HepG2 (cell line): Measurements from ENCODE around the gene NCOA5. TPM values are rescaled to one million over a fixed set of nuclear protein-coding genes. Genes with fewer than 3 reads are reported as not detected.
A peak's percentile ranks its signal among the peaks of the same experiment; 100 is the strongest.

Experiments
- BHLHE40 ChIP-seq: IDR thresholded peaks from 2 replicates; pipeline ENCODE4 v1.6.1; 2011; ENCODE audit warnings: low read length, improper control_type of control experiment
- EP300 ChIP-seq, 3 experiments: sonication (generic) in 1 of 3; formaldehyde crosslinking in 1 of 3; IDR thresholded peaks; 2 replicates each; pipeline versions ENCODE4 v1.5.1 to v1.6.1; 2011 to 2020; ENCODE audit warnings: low read depth in 2 of 3, low read length in 2 of 3, borderline replicate concordance in 1 of 3, improper control_type of control experiment in 1 of 3, mild to moderate bottlenecking in 1 of 3, missing genetic modification reagents in 1 of 3, moderate library complexity in 1 of 3
- FOXA1 ChIP-seq, 2 experiments: fragments of 450-650 bp in 1 of 2; sonication (generic) in 1 of 2; formaldehyde crosslinking in 1 of 2; IDR thresholded peaks; 2 replicates each; pipeline versions ENCODE4 v1.4.0 to v1.6.1; 2016 to 2020; ENCODE audit warnings: missing genetic modification reagents in 1 of 2
- HNRNPH1 ChIP-seq: fragments of 200-400 bp; formaldehyde crosslinking; optimal IDR thresholded peaks from 2 replicates; pipeline ENCODE3; 2017; ENCODE audit warnings: mild to moderate bottlenecking, low read depth, low read length
- KDM6A ChIP-seq: IDR thresholded peaks from 2 replicates; pipeline ENCODE4 v1.6.1; 2016; ENCODE audit warnings: low read depth
- ZNF17 ChIP-seq: sonication (generic); formaldehyde crosslinking; IDR thresholded peaks from 2 replicates; pipeline ENCODE4 v1.5.0; 2020; ENCODE audit warnings: mild to moderate bottlenecking, missing genetic modification reagents
- ZNF225 ChIP-seq: sonication (generic); formaldehyde crosslinking; IDR thresholded peaks from 2 replicates; pipeline ENCODE4 v1.4.0; 2020; ENCODE audit warnings: mild to moderate bottlenecking, missing genetic modification reagents
- ZNF256 ChIP-seq: sonication (generic); formaldehyde crosslinking; conservative IDR thresholded peaks from 2 replicates; pipeline ENCODE4 v1.4.0; 2020; ENCODE audit warnings: missing genetic modification reagents
- ZNF33B ChIP-seq: sonication (generic); formaldehyde crosslinking; IDR thresholded peaks from 2 replicates; pipeline ENCODE4 v1.5.1; 2020; ENCODE audit warnings: mild to moderate bottlenecking, missing genetic modification reagents
- ZNF619 ChIP-seq: sonication (generic); formaldehyde crosslinking; IDR thresholded peaks from 2 replicates; pipeline ENCODE4 v1.4.0; 2020; ENCODE audit warnings: mild to moderate bottlenecking, missing genetic modification reagents
- ZNF788 ChIP-seq: sonication (generic); formaldehyde crosslinking; IDR thresholded peaks from 2 replicates; pipeline ENCODE4 v1.5.0; 2020; ENCODE audit warnings: mild to moderate bottlenecking, missing genetic modification reagents, borderline replicate concordance
- polyA plus RNA-seq, 8 experiments: library from polyadenylated mRNA; depleted of rRNA in 3 of 8; stranded (reverse) in 7 of 8; unstranded in 1 of 8; fragments of >200 nt; fragmentation: Illumina TruSeq in 4 of 8; extraction: Trizol in 4 of 8; gene quantifications; 2 replicates each; pipeline versions ENCODE4 v1.2.1 to v1.2.3, GENCODE V29; 2011 to 2016; ENCODE audit warnings: low read depth in 4 of 8, missing spikeins in 1 of 8, mixed read lengths in 1 of 8; ENCODE audit not compliant: insufficient read depth in 1 of 8
- total RNA-seq, 5 experiments: library from RNA; depleted of rRNA; stranded (reverse); fragments of >200 nt; fragmentation: Illumina TruSeq; extraction: Trizol; gene quantifications; 2 replicates each; pipeline ENCODE4 v1.2.3, GENCODE V29; 2016; ENCODE audit warnings: low read depth in 1 of 5
- TF ChIP-seq, protein P1 (sequence below): sonication (generic); formaldehyde crosslinking; IDR thresholded peaks from 2 replicates; pipeline ENCODE4 v1.4.0; 2020; ENCODE audit warnings: missing genetic modification reagents
- TF ChIP-seq, protein P2 (sequence below): sonication (generic); formaldehyde crosslinking; IDR thresholded peaks from 2 replicates; pipeline ENCODE4 v1.4.0; 2020; ENCODE audit warnings: mild to moderate bottlenecking, low read depth, missing genetic modification reagents
- TF ChIP-seq, protein P3 (sequence below): IDR thresholded peaks from 2 replicates; pipeline ENCODE4 v1.6.1; 2016; ENCODE audit warnings: low read depth
- TF ChIP-seq, protein P4 (sequence below): sonication (generic); formaldehyde crosslinking; IDR thresholded peaks from 2 replicates; pipeline ENCODE4 v1.5.1; 2020; ENCODE audit warnings: missing genetic modification reagents, mild to moderate bottlenecking, borderline replicate concordance
- TF ChIP-seq, protein P5 (sequence below): sonication (generic); formaldehyde crosslinking; IDR thresholded peaks from 2 replicates; pipeline ENCODE4 v1.8.1; 2022; ENCODE audit warnings: mild to moderate bottlenecking, missing genetic modification reagents

The NCOA5 gene
- total and polyA plus RNA-seq, 2 of the 13 experiments (the other 11 are each of a cell fraction or from before 2014, with no cell fraction given) = 16.5 to 28.4 TPM

DNA sequence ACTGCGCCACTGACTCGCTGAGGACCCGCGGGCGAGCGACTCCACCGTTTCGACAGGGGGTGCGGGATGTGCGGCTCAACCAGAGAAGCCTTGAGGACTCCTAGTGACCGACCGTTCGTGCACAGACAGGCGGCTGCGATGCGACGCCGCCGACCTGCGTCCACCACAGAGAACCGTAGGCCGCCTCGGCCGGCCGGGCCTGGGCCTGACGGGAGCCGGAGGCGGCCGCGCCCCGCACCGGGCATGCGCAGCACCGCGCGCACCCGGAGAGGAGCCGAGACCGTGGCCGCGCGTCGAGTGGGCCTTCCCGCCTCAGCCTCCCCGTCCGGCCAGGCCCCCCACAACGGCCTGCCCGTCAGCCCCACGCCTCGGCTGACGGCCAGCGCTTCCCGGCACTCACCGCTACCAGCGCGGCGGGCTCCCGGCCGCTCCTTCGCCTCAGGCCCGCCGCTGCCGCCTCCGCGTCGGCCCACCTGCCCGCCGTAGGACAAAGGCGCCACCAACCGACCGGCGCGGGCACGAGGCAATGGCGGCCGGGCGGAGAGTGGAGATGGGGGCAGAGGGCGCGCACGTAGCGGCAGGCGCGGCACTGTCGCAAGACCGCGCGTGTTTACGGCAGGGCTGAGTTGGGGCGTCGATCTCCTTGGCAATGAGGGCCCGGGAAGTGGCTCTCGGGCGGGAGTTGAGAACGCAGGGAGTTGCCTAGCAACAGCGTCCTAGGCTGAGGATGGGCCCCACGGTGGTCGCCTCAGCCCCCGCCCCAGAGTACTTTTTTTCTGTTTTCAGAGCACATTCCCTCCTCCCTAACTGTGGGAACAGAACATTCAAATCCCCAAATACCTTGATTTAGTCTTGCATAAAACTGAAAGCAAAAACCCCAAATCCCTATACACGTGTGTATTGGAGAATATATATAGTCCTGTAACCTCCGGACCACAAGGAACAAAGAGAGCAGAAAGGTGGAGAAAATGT, at the start of gene NCOA5 (continued):
- TF ChIP-seq, protein P1, sequence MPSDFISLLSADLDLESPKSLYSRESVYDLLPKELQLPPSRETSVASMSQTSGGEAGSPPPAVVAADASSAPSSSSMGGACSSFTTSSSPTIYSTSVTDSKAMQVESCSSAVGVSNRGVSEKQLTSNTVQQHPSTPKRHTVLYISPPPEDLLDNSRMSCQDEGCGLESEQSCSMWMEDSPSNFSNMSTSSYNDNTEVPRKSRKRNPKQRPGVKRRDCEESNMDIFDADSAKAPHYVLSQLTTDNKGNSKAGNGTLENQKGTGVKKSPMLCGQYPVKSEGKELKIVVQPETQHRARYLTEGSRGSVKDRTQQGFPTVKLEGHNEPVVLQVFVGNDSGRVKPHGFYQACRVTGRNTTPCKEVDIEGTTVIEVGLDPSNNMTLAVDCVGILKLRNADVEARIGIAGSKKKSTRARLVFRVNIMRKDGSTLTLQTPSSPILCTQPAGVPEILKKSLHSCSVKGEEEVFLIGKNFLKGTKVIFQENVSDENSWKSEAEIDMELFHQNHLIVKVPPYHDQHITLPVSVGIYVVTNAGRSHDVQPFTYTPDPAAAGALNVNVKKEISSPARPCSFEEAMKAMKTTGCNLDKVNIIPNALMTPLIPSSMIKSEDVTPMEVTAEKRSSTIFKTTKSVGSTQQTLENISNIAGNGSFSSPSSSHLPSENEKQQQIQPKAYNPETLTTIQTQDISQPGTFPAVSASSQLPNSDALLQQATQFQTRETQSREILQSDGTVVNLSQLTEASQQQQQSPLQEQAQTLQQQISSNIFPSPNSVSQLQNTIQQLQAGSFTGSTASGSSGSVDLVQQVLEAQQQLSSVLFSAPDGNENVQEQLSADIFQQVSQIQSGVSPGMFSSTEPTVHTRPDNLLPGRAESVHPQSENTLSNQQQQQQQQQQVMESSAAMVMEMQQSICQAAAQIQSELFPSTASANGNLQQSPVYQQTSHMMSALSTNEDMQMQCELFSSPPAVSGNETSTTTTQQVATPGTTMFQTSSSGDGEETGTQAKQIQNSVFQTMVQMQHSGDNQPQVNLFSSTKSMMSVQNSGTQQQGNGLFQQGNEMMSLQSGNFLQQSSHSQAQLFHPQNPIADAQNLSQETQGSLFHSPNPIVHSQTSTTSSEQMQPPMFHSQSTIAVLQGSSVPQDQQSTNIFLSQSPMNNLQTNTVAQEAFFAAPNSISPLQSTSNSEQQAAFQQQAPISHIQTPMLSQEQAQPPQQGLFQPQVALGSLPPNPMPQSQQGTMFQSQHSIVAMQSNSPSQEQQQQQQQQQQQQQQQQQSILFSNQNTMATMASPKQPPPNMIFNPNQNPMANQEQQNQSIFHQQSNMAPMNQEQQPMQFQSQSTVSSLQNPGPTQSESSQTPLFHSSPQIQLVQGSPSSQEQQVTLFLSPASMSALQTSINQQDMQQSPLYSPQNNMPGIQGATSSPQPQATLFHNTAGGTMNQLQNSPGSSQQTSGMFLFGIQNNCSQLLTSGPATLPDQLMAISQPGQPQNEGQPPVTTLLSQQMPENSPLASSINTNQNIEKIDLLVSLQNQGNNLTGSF = peak; percentile 90
- TF ChIP-seq ZNF788 (CRISPR knock-in tag) (peak; percentile 96), ZNF256 (CRISPR knock-in tag) (peak; percentile 77; the same call in 1 of the 2 replicates), ZNF225 (peak; percentile 96), EP300 (IDR thresholded peaks at IDR 0.05; ENCODE audit: low read depth in 2 of 2, low read length in 2 of 2) (peak; percentile 14 to 40; a peak in 2 of 4 replicates), EP300 (CRISPR knock-in tag; IDR thresholded peaks at IDR 0.05; ENCODE audit: borderline replicate concordance) (peak; percentile 71), HNRNPH1 (peak; percentile 83), ZNF33B (CRISPR knock-in tag) (peak; percentile 84), FOXA1 (IDR thresholded peaks at IDR 0.05) (no peak), FOXA1 (CRISPR knock-in tag; IDR thresholded peaks at IDR 0.05) (peak; percentile 92), KDM6A (CRISPR knock-in tag) (peak; percentile 41), ZNF17 (CRISPR knock-in tag) (no peak), BHLHE40 (peak; percentile 62), ZNF619 (CRISPR knock-in tag) (peak; percentile 99)
- TF ChIP-seq, protein P2, sequence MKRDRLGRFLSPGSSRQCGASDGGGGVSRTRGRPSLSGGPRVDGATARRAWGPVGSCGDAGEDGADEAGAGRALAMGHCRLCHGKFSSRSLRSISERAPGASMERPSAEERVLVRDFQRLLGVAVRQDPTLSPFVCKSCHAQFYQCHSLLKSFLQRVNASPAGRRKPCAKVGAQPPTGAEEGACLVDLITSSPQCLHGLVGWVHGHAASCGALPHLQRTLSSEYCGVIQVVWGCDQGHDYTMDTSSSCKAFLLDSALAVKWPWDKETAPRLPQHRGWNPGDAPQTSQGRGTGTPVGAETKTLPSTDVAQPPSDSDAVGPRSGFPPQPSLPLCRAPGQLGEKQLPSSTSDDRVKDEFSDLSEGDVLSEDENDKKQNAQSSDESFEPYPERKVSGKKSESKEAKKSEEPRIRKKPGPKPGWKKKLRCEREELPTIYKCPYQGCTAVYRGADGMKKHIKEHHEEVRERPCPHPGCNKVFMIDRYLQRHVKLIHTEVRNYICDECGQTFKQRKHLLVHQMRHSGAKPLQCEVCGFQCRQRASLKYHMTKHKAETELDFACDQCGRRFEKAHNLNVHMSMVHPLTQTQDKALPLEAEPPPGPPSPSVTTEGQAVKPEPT (CRISPR knock-in tag) = peak; percentile 96; the same call in 1 of the 2 replicates
- TF ChIP-seq, protein P3, sequence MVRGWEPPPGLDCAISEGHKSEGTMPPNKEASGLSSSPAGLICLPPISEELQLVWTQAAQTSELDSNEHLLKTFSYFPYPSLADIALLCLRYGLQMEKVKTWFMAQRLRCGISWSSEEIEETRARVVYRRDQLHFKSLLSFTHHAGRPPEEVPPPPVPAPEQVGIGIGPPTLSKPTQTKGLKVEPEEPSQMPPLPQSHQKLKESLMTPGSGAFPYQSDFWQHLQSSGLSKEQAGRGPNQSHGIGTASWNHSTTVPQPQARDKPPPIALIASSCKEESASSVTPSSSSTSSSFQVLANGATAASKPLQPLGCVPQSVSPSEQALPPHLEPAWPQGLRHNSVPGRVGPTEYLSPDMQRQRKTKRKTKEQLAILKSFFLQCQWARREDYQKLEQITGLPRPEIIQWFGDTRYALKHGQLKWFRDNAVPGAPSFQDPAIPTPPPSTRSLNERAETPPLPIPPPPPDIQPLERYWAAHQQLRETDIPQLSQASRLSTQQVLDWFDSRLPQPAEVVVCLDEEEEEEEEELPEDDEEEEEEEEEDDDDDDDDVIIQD (CRISPR knock-in tag) = peak; percentile 17
- TF ChIP-seq, protein P4, sequence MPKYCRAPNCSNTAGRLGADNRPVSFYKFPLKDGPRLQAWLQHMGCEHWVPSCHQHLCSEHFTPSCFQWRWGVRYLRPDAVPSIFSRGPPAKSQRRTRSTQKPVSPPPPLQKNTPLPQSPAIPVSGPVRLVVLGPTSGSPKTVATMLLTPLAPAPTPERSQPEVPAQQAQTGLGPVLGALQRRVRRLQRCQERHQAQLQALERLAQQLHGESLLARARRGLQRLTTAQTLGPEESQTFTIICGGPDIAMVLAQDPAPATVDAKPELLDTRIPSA (CRISPR knock-in tag) = peak; percentile 84; the same call in 1 of the 2 replicates
- TF ChIP-seq, protein P5, sequence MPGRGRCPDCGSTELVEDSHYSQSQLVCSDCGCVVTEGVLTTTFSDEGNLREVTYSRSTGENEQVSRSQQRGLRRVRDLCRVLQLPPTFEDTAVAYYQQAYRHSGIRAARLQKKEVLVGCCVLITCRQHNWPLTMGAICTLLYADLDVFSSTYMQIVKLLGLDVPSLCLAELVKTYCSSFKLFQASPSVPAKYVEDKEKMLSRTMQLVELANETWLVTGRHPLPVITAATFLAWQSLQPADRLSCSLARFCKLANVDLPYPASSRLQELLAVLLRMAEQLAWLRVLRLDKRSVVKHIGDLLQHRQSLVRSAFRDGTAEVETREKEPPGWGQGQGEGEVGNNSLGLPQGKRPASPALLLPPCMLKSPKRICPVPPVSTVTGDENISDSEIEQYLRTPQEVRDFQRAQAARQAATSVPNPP (CRISPR knock-in tag) = peak; percentile 98
